ENCODE data around the gene PAQR9.
"Not testable (repeated sequence)": the region's sequence is repeated elsewhere in the genome, so short reads cannot be mapped to it uniquely, and the experiment has no call there.

The PAQR9 gene, protein sequence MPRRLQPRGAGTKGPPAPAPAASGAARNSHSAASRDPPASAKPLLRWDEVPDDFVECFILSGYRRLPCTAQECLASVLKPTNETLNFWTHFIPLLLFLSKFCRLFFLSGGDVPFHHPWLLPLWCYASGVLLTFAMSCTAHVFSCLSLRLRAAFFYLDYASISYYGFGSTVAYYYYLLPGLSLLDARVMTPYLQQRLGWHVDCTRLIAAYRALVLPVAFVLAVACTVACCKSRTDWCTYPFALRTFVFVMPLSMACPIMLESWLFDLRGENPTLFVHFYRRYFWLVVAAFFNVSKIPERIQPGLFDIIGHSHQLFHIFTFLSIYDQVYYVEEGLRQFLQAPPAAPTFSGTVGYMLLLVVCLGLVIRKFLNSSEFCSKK

DNA sequence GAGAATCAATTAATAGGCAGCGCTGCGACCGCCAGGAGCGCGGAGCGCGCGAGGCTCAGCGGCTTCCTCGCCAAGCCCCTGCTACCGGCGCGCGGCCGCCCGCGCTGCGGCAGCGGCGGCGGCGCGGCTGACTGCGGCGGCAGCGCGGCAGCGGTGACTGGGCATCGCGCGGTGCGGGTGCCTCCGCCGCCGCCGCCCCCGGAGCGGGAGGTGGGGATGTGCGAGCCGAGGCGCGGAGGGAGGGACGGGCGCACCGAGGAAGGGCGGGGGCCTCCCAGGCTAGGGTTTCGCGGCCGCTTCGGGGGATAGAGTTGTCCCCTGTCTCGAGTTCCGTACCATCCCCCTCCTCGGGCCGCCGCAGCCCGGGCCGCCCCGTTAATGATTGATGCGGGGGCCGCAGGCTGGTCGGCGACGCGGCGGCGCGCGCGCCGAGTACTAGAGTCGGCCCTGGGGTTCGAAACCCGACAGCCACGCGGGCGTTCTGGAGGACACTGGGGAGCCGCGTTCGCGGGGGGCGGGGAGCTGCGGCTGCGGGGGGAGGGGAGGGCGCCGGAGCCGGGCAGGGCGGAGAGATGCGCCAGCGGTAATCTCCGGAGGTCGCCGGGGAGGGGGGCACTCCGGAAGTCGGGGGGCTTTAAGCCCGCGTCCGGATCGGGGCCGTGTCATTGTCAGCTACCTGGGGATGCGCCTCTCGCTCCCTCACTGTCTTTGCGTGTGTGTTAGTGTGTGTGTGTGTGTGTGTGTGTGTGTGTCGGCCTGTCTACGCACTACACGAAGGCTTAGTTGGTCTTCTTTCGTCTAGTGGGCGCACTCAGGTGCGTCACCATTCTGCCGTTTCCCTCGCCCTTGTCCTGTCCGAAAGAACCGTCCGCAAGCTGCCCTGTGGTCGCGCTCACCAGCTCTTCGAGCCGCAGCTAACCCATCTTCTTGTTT, at the start of gene PAQR9:
PAQR9 (minus strand) TSS at position 159 of the 933 bp plus-strand sequence. CDS start 338 bp downstream, outside the sequence.
- peak; percentile 90 for DNase-seq (ENCODE audit: low spot score)

DNA sequence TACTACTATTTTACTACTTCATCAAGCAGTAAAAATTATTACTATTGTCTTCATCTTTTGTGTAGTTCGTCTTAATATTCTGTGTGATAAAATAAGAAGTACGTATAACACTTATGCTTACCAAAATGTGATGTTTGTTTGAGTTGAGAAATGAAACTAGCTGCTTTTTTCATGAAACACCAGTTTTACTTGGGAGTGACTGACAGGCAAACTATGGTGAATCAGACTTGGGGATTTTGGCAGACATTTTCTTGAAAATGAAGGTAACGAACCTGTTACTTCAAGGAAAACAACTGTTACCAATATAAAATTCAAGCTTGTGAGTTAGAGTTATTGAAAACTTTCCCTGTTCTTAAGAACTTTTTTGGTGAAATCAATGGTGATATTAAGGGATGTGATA, 48.2 kb upstream of the PAQR9 start:
- DNase-seq (ENCODE audit: low spot score), result no peak

DNA sequence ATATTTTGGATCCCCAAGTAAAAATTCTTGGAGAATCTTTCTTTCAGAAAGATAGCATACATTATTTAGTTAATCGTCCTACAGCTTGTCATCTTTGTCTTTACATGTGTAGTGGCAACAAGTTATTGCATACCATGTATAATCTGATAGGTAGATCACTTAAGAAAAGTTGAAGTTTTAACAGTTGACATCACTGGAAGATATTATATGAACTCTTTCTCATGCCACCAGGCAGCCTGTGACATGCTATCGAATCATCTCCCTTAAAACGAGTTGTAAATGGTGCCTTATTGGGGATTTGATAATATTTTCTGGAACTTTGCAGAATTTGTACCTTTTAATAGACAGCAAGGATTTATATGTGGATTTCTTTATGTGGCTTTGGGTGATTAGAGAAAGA, 46.5 kb upstream of the PAQR9 start:
- no peak for DNase-seq (ENCODE audit: low spot score)

DNA sequence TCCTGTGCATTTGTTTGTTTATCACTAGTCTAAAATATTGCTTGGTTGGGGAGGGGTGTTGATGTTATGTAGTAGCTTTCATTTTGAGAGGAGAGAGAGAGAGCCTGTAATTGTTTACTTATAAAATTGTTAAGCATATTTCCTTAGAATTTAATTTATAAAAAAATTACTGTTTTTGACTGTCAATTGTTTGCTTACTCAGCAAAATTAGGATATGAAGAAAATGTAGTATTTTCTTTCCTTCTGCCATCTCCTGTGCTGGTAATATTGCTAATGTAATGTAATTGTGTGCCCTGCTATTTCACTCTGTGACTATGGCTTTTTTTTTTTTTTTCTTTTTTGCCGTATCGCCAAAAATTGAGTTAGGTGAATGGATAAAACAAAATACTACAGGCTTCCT, 41.3 kb upstream of the PAQR9 start:
- DNase-seq (ENCODE audit: low spot score), result no peak

DNA sequence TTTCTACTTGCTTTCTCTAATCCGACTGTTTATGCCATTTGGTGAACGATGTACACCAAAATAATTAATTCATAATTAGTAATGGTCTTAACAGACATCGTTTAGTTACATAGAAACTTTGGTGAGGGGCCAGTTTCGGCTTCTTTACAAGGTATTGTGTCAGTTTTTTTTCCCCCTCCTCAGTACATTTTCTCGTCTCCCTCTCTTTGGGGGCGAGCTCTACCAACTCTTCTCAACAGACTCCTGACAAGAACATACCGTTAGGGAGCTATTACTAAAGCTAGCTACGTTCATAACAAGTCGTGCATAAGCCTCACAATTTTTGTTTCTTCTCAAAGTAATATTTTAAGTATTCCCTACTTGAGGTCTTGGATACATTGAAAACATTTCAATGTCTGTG, 39.3 kb upstream of the PAQR9 start:
- no peak for DNase-seq (ENCODE audit: low spot score)

DNA sequence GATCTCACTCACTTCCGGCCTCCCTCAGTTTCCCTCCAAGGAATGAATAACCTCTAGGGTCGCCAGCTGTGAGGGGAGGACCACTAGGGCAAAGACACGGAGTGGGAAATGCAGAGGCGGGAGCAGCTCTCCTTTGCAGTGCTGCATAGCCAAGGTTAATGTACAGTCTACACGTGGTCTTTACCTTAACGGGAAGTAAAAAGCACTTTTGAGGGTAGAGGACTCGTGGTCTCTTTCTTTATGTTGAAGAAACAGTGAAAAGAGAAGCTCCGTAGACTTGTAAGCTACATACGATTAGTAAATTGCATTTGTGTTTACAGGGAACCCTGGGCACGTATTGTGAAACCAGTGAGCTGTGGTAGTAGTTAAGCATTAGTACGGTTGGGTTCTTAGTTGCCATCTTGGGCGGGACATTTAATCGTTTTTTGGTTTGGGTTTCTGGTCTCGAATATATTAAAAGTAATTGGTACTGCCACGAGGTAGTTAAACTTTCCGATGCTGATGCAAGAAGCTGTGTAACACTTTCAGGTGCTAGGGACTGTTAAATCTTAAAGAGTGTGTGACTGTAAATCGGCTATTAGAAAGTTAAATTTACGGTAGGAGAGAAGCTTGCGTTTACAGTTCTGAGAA, 38.7 kb upstream of the PAQR9 start:
- DNase-seq (ENCODE audit: low spot score), result no peak

DNA sequence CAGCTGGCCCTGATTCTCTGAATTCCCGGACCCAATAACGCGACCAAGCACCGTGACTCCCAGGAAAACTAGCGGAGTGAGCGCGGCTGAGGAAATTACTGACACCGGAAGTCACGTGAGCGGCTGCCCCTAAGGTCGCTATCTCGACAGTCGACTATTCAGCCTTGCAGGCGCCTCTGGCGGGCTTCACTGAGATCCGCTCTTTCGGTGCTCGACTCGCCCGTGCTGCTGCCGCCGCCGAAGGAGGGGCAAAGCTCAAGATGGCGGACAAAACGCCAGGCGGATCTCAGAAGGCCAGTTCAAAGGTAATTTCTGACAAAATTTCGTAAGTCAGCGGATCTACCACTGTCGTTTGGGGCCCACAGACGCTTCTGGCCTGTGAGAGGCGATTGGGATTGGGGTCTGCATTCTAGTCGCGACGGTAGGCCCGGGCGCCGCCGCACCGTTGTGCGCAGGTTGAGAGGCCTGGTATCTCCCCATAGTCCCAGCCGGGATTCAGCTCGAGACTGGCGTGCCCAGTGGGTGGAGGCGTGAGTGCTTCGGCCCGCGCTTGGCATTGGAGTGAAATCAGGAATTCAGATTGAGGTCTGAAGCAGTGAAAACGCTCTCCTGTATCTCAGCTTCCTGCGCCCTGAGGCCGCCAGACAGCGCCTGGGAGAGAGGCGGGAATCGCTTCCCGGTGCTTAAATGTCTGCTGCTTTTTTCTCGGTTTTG, 38.1 kb upstream of the PAQR9 start, which contains the start of gene U2SURP:
U2SURP (plus strand) TSS at position 202 of the 714 bp plus-strand sequence; CDS start at position 261, 59 bp downstream.
- DNase-seq (ENCODE audit: low spot score), result peak; percentile 96

DNA sequence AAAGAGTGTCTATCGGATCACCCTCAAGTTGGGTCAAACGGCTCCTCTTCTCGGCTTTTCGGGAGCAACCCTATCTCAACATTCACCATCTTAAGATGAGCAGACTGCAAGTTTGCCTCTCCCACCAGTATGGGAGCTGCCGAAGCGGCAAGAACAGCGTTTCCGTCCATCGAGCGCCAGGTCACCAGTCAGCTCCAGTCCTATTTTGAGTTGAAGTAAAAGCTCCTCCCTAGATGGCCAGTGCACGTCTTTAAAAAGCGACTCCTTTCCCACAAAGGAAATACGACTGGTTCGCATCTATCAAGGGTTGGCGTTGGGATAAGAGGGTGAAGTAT, 37.5 kb upstream of the PAQR9 start:
- DNase-seq (ENCODE audit: low spot score), result no peak

DNA sequence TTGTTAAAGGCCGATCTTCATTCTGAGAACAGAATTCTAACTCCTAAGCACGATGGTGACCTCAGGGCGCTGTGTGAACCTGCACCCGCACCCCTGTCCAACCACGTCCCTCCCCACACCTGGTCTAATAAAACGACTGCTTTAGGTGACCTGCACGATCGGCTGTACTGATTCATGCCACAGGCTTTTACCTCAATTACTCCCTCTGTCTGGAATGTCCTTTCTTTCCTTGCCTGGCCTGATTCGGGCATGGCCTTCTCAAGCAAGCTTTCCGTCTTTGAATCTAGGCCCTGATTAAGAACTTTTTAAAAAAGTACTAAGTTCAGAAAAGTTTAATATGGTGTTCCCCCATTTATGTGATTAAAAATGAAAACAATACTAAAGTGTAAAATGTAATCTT, 37.1 kb upstream of the PAQR9 start:
- no peak for DNase-seq (ENCODE audit: low spot score)

DNA sequence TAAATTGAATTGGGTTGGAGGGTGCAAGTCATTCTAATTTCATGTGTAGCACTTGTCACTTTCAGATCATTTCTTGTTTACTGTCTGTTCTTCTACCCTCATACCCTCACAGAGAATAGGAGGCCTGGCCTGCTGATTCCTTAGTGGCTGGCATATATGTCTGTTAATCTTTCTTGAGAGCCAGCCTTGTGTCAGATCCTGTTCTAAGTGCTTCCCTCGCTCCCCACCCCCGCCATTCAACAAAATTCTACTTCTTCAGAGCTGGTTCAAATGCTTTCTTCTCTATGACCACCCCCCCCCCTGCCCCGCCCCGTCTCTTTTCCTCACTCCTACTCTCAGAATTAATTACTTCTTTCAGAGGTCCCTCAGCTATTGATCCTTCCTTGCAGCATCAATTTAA, 36.4 kb upstream of the PAQR9 start:
- no peak for DNase-seq (ENCODE audit: low spot score)

DNA sequence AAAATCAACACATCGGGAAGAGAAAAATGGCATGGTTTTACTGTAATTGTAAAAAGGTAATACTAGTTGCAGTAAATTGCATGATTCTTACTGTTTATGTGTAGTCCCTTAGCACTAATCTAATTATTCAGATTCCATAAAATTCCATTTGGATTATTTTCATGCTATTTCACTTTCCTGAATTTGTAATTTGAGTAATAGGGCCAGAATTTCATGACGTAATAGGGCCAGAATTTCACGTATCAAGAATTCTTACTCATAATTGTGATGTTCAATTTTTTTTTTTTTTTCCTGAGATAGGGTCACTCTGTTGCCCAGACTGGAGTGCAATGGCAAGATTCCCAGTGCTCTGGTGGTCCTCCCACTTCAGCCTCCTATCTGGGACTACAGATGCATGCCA, 35.0 kb upstream of the PAQR9 start:
- DNase-seq (ENCODE audit: low spot score), result no peak

DNA sequence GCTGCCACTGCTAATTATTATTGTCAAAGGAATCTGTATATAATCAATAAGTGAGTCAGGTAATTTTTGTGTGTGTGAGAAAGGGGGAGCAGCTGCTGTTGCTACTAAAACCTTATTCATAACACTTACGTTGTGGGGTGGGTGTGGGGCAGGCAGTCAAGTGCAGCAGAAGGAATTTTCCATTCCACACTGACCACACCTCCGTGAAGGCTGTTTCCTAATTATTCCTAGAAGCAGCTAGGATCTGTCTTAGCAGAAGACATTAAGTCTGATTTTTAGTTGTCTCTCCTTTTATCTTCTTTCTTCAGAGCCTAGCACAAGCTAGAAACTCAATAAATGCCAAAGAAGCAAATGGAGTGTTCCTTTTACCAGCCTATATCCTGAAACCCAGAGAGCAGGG, 33.9 kb upstream of the PAQR9 start:
- no peak for DNase-seq (ENCODE audit: low spot score)

DNA sequence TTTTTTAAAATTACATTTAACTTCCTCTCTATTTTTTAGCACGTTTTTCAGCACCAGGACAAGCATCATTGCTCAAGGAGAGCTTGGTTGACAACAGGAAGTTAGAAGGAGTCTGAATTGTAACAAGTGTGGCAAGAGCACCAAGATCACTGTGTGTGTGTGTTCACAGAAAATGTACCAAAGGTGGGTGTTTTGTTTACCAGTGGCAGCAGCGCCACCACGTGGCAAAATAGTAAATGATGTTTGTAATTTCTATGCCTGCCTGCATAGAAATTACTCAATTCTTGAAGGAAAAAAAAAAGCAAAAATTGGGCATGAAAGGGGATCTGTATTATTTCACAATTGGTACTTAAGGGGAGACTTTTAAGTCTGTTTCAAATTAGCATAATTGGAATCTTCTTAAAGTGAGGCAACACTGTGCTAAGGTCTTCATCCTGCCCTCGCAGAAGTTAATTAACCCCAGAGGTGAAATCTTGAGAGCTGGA, 30.5 kb upstream of the PAQR9 start:
- DNase-seq (ENCODE audit: low spot score), result peak; percentile 66

DNA sequence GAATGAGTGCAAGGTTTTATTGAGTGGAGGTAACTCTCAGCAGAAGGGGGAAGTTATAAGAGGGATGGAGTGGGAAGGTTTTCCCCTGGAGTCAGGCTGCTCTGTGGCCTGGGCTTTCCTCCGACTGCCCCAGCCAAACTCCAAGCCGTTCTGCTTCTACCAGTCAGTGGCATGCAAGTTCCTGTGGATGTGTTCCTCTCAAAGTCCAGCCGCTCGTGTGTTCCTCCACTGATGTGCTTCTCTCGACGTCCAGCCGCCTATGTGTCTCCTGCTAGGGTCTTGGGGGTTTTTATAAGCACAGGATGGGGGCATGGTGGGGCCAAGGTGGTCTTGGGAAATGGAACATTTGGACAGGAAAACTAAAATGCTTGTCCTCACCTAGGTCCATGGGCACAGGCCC, 28.8 kb upstream of the PAQR9 start:
- no peak for DNase-seq (ENCODE audit: low spot score)

DNA sequence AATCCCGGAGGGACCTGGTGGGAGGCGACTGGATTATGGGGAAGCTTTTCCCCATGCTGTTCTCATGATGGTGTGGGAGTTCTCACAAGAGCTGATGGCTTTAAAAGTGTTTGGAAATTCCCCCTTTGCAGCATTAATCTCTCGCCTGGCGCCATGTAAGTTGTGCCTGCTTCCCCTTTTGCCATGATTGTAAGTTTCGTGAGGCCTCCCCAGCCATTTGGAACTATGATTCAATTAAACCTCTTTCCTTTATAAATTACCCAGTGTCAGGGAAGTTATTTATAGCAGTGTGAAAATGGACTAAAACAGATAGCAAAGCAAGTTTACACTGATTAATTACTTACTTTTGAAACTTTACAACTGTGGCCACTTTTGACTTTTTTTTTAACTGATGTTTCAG, 27.2 kb upstream of the PAQR9 start:
- DNase-seq (ENCODE audit: low spot score), result no peak

DNA sequence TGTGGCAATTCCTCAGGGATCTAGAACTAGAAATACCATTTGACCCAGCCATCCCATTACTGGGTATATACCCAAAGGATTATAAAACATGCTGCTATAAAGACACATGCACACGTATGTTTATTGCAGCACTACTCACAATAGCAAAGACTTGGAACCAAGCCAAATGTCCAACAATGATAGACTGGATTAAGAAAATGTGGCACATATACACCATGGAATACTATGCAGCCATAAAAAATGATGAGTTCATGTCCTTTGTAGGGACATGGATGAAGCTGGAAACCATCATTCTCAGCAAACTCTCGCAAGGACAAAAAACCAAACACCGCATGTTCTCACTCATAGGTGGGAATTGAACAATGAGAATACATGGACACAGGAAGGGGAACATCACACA, 25.4 kb upstream of the PAQR9 start:
- not testable (repeated sequence) for DNase-seq (ENCODE audit: low spot score)

DNA sequence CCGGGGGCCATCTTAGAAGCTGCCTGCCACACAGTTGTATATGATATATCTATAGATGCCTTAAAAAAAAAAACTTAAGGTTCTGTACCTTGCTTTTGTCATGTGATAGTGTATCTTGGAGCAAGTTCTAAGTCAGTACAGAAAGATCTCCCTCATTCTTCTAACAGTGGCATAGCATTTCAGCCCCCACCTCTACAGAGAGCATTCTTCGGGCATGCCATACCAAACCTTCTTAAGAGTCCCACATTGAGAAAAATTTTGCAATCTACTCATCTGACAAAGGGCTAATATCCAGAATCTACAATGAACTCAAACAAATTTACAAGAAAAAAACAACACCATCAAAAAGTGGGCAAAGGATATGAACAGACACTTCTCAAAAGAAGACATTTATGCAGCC, 24.7 kb upstream of the PAQR9 start:
- not testable (repeated sequence) for DNase-seq (ENCODE audit: low spot score)

DNA sequence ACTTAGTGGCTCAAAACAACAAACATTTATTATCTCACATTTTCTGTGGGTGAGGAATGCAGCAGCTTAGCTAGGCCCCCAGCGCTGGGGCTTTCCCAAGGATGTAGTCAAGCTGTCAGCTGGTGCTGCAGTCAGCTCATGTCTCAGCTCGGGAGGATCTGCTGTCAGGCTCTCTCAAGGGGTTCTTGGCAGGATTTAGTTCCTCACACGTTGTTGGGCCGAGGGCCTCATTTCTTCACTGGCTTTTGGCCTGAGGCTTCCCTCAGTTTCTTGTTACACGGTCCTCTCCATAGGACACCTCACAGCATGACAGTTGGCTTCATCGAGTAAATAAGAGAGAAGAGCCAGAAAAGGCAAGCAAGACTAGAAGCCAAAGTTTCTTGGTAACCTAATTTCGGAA, 24.2 kb upstream of the PAQR9 start:
- no peak for DNase-seq (ENCODE audit: low spot score)

DNA sequence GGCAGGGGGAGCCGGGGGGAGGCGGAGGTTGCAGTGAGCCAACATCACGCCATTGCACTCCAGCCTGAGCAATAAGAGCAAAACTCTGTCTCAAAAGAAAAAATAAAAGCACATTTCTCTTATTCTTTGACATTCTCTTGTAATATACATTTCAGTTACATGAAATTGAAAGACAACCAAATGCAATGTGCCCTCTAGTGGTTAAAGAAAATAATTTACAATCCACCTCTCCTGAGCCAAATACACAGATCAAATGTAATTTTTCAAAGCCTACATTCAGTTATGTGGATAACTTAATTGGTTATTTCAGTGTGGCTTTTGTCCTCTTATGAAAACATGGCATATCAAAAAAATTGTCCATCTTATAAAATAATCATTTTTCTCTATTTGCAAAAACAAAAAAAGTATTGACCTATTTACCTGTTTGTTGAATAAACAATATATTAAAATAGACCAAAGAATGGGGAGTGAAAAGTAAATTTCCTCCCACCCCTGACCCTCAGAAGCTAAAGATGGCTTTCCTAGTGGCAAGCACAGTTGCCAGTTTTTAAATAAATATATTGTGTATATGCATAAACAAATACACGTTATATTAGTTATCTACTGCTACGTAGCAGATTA, 23.7 kb upstream of the PAQR9 start:
- DNase-seq (ENCODE audit: low spot score), result peak; percentile 48

DNA sequence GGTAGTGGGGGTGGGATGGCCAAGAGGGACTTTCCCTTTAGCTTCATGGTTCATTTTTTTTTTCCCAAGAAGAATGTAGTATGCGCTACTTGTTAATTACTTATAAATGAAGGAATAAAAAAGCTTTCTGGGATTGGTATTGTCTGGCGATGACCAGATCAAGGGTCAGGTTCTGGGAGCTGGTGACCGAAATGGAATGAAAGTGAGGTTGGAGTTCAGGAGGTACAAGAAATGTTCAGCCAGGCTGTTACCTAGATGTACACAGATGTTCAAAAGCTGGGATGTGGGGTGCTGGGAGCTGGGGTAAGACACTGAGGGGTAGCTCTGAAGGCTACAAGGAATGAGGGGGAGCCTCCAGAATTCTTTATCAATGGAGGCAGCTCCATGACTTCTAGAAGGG, 20.8 kb upstream of the PAQR9 start:
- DNase-seq (ENCODE audit: low spot score), result no peak

DNA sequence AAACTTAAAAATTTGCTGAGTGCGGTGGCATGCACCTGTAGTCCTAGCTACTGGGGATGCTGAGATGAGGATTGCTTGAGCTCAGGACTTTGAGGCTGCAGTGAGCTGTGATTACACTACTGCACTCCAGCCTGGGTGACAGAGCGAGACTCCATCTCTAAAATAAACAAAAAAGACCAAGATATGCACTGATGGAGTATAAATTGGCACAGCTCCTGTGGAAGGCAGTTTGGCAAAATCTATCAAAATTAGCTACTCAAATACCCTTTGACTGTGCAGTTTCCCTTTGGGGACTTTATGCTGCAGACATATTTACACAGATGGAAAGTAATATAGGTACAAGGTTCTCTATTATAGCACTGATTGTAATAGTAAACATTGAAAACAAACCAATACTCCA, 19.8 kb upstream of the PAQR9 start:
- DNase-seq (ENCODE audit: low spot score), result no peak
